GM12872 (cell line): ENCODE measurements around the gene ATP1B3.

Experiments
- TF ChIP-seq, protein P1 (sequence below): IDR thresholded peaks from 3 replicates; pipeline ENCODE4 v1.5.1; 2011; ENCODE audit warnings: low read depth, mild to moderate bottlenecking, low read length, moderate library complexity; ENCODE audit not compliant: insufficient read depth

The ATP1B3 gene

DNA sequence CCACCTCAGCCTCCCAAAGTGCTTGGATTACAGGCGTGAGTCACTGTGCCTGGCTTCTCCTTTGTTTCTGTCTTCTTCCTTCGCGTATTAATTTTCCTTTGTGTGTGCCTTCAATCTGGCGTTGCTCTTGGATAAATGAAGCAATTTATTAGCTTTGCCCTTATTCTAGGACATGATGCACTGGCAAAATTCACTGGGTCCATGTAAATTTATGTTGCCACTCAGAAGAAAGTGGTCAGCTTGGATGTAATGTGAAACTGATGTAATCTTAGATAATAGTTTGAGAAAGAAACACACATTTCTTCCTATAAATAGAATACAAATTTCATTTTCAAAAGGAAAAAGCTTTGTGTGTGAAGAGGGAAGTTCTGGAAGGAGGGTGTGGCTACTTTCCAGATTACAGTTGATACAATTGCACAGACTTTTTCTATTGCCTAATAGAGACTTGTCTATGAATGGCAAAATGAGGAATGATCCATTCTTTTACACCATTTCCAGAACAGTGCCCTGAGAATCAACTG is 23.3 kb upstream of the ATP1B3 start:
- TF ChIP-seq, protein P1, sequence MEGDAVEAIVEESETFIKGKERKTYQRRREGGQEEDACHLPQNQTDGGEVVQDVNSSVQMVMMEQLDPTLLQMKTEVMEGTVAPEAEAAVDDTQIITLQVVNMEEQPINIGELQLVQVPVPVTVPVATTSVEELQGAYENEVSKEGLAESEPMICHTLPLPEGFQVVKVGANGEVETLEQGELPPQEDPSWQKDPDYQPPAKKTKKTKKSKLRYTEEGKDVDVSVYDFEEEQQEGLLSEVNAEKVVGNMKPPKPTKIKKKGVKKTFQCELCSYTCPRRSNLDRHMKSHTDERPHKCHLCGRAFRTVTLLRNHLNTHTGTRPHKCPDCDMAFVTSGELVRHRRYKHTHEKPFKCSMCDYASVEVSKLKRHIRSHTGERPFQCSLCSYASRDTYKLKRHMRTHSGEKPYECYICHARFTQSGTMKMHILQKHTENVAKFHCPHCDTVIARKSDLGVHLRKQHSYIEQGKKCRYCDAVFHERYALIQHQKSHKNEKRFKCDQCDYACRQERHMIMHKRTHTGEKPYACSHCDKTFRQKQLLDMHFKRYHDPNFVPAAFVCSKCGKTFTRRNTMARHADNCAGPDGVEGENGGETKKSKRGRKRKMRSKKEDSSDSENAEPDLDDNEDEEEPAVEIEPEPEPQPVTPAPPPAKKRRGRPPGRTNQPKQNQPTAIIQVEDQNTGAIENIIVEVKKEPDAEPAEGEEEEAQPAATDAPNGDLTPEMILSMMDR = no peak

DNA sequence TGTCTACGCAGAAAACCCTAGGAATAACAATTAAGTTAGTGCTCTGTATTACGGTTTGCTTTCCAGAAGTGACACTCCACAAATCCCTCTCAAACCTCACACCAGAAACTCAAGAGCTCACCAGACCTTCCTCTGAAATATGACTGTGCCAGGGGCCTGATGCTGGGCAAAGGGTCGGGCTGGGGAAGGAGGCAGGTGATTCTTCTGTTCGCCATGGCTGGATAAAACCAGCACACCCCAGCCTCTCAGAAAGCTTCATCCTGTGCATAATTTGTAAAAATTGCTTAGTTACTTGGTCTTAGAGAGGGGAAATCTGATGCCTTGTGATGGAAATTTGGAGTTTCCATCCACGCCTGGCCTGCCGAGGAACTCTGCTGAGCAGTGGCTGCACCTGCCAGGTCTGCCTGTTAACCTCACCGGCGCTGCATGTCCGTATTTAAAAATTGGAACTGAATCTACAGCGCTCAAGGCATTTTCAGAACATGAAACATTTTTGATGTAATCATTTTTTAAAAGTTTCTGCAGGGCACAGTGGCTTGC is 22.7 kb upstream of the ATP1B3 start:
- TF ChIP-seq, protein P1 = no peak

DNA sequence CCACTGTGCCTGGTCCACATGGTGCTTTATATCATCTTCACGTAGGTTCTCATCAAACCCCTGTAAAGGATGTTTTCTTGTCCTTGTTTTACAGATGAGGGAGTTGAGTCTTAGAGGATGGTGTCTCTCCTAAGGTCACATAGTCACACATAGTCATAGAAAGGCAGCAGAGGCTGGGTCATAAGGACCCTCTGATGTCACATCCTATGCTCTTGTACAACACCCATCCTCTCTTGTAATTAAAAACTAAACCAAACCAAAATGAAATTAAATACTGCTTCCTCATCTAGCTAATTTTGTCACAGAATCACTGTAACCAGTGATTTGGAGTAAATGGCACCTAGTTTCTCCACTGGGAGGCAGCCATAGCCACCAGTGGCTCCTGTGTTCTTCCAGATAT is 21.8 kb upstream of the ATP1B3 start:
- TF ChIP-seq, protein P1 = no peak

DNA sequence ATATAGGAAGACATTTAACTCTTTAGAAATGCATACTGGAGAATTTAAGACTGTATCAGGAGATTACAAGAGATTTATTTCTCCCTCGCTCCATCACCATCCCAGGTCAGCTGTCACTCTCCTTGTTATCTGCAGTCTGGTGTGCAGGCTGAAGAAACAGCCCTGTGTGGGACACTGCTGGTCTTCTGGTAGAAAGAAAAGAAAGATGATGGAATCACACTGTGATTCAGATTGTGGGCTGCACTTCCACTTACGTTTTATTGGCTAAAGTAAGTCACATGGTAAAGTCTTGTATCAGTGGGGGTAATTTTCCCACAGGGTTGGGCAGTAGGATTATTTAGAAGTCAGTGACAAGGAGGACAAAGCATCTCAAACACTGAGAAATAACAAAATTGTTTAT is 18.1 kb upstream of the ATP1B3 start:
- TF ChIP-seq, protein P1 = no peak

DNA sequence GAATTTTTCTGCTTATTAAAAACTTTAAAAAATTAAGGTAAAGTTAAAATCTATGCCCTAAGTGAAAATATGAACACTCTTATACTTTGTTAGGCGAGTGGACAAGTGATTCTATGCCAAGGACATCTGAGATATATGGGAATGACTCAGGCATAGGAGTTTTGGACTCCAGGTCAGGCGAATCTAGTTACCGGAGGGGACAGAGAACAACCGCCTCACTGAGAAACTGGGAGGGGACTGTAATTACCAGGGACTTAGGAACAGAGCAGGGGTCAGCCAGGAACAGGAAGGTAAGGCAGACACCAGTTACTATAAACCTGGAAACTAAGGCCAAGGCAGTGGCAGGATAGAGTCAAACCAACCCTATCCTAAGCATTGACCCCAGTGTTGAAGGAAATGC is 16.8 kb upstream of the ATP1B3 start:
- TF ChIP-seq, protein P1 = no peak

DNA sequence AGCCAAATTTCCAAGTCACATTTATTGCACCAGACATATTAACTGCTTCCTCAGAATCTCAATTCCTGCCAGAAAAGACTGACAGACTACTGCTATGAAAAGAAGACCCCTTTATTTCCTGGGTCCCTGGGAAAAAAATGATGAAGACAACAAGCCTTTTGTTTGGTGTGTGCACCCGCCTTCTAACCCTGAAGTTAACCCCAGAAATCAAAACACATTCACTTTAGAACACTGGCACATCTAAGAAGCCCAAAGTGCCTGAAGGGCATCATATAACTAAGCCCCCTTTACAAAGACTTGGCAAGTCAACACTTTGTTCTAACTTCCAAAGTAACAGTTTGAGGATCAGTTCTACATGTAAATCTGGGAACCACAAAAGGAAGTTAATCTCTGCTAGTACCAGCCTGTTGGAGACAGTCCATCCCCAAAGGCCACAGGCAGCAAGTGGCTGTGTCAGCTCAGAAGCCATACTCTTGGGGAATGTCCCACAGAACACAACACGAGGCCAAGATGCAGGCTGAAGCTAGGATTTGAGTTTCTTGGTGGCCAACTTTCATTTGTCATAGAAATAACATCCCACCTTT is 16.3 kb upstream of the ATP1B3 start:
- TF ChIP-seq, protein P1 = no peak

DNA sequence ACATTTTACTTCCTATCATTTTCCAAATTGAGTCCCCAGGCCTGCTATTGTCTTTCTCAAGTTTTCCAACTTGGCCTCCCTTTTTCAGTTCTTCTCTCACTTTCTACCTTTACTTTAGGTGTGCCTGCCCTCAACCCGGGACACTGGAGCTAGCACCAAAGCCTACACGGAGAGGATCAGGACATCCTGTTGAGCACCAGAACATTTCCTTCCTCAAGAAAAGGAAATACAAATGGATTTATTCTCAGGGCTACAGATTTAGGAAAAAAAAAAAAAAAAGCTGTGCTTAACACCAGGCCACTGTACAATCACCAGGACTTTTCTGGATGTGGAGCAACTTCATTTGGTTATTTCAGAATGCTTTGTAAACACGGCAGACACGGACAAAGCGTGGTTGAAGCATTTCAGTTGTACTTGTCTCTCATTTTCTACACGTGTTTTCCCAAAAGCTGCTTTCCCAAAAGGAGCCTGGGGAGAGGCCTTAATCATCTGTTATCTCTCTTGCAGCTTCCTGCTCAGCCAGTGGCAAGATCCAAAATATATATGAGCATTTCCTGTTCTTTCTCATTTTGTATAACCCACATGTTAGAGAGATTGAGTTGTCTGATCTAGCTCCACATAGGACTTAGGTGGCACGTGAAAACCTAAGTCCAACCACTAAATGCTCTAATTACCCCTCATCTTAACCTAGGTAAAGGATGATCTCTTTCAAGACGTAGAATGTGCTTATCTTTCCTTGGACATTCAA is 15.5 kb upstream of the ATP1B3 start:
- TF ChIP-seq, protein P1 = no peak
